GM12891 (cell line): ENCODE data around the gene FOXS1.

Experiments
- PAX5 ChIP-seq: IDR thresholded peaks from 2 replicates; pipeline ENCODE4 v1.6.1; 2011; ENCODE audit warnings: low read length, moderate library complexity, mild to moderate bottlenecking; ENCODE audit not compliant: insufficient read depth, severe bottlenecking
- POLR2A ChIP-seq: IDR thresholded peaks from 2 replicates; pipeline ENCODE4 v1.6.1; 2011; ENCODE audit warnings: low read depth, low read length, control low read depth
- POLR2AphosphoS5 ChIP-seq: IDR thresholded peaks from 2 replicates; pipeline ENCODE4 v1.6.1; 2011; ENCODE audit warnings: low read depth, low read length, control low read depth
- SPI1 ChIP-seq: IDR thresholded peaks from 2 replicates; pipeline ENCODE4 v1.6.1; 2011; ENCODE audit warnings: low read depth, low read length, control low read depth
- TAF1 ChIP-seq: IDR thresholded peaks from 2 replicates; pipeline ENCODE4 v1.6.1; 2011; ENCODE audit warnings: low read depth, low read length, control low read depth

- TF ChIP-seq POLR2AphosphoS5 (no peak), POLR2A (no peak), SPI1 (no peak), TAF1 (no peak), PAX5 (no peak)
Measured at GRCh38 chr20:31797364-31797763, 48.0 kb downstream of the FOXS1 start.
